ENCODE results near the gene DFFB. TPM values are rescaled to one million over a fixed set of nuclear protein-coding genes. Genes with fewer than 3 reads are reported as not detected.

DFFB gene
- total and polyA plus RNA-seq, 2 of the 4 experiments (the other 2 are of a cell fraction) = 6.5 to 7.3 TPM

DNA sequence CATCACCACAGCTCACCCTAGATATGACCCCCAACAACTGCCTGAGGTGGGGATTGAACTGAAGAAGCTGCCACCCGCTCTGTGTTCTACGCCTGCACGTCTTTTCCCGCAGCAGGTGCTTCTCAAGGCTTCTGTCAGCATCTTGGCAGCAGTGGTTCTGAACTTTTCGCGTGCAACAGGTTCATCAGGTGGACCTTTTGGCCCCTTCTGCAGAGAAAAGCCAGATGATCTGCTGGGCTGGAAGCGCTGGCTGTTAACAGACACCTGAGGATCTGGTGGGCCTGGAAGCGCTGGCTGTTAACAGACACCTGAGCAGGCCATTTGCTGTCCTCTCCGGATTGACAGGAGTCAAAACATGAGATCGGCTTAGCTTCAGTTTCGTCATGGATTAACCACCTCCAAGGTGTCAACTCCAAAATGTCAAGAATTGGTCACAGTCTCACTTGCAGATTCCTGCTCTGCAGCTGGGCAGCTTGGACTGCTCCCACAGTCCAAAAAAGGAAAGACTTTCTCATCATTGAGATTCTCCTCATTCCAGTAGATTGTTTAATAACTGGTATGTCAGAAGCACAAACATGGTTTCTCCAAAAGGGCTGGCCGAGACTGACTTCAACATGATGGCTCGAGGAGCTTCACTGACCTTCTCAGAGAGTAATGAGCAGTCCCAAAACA, 38.1 kb downstream of the DFFB start (continued):
- no peak for TF ChIP-seq MAZ (IDR thresholded peaks at IDR 0.05; ENCODE audit: borderline replicate concordance, low read depth, low read length)

DNA sequence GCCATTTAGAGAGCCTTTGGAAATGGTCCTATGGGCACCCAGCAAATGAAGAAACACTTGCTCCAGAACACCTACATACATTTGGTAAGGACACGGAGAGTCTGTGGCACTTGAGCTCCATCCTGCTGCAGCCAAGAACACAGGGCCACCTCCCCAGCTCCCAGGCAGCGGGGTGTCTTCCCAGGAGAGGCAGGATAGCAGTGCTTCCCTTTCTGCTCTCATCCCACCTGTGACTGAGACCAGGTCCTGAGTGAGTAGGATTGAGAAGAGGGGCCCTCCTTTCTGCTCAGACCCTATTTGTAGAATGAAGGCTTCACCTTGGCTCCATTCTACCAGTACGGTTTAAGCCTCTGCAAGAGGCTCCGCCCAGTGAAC, 38.7 kb downstream of the DFFB start:
- Histone ChIP-seq H3K14ac (replicated peaks; ENCODE audit: low read depth, low read length) (peak overlapping the region; percentile 19; the same call in 1 of the 2 replicates), H3K27me3 (ENCODE audit: control insufficient read depth, insufficient read depth, low read length) (no peaks in the 10 kb centered on the region), H3K4ac (ENCODE audit: low read depth, low read length) (peak overlapping the region; percentile 66), H3K79me1 (ENCODE audit: low read depth in 1 of 2, low read length in 2 of 2) (peaks cover 10 to 40% of the 10 kb centered on the region in 2 experiments), H4K8ac (ENCODE audit: low read depth in 2 of 2, low read length in 2 of 2) (peak overlapping the region; percentile 44 to 49; a peak in 3 of 4 replicates), H3K23ac (ENCODE audit: low read depth, low read length) (peak overlapping the region; percentile 41; the same call in 1 of the 2 replicates), H3K56ac (ENCODE audit: extremely low read depth, insufficient read depth, low read length) (peak overlapping the region; percentile 22; the same call in 1 of the 2 replicates), H3K9me3 (ENCODE audit: control insufficient read depth, insufficient read depth, low read length) (no peaks in the 10 kb centered on the region), H3K4me1 (ENCODE audit: control insufficient read depth, insufficient read depth, low read length) (peaks cover 14% of the 10 kb centered on the region), H2BK20ac (ENCODE audit: low read depth, low read length) (peak overlapping the region; percentile 39; the same call in 1 of the 2 replicates), H2BK120ac (ENCODE audit: low read depth, low read length) (peak overlapping the region; percentile 62), H2AK5ac (ENCODE audit: low read depth, low read length) (peak overlapping the region; percentile 68), H2BK15ac (ENCODE audit: low read depth, low read length) (no peak overlapping the region), H2BK5ac (ENCODE audit: low read depth, low read length, poor library complexity, severe bottlenecking) (peak overlapping the region; percentile 40), H4K20me1 (ENCODE audit: insufficient read depth, low read length) (peaks cover 22% of the 10 kb centered on the region), H4K5ac (ENCODE audit: low read depth, low read length) (peak overlapping the region; percentile 80), H3K9ac (ENCODE audit: low read depth, low read length) (peak overlapping the region; percentile 11; the same call in 1 of the 2 replicates), H3K27ac (ENCODE audit: insufficient read depth, low read length) (peak overlapping the region; percentile 41), H2AK9ac (replicated peaks; ENCODE audit: low read depth, low read length, poor library complexity) (peak overlapping the region; percentile 22), H4K91ac (ENCODE audit: insufficient read depth, low read depth, low read length) (peak overlapping the region; percentile 78), H3K4me3 (ENCODE audit: insufficient read depth, low read depth, low read length) (no peak overlapping the region), H2AFZ (replicated peaks; ENCODE audit: low read length, poor library complexity) (no peak overlapping the region), H3K36me3 (ENCODE audit: control insufficient read depth, insufficient read depth, low read length) (peaks cover 11% of the 10 kb centered on the region), H3K4me2 (ENCODE audit: low read depth, low read length) (peak overlapping the region; percentile 50), H3K18ac (ENCODE audit: low read depth, low read length) (peak overlapping the region; percentile 66), H3K9me1 (ENCODE audit: insufficient read depth, low read length) (peaks cover 9% of the 10 kb centered on the region; the same call in 1 of the 2 replicates)
- DNase-seq (no peak), ATAC-seq (ENCODE audit: low read depth) (no peak)
- in situ Hi-C loops (cut with MboI; ENCODE audit: low sequenced_read_pairs) (no loop called here), intact Hi-C loops (cut with micrococcal nuclease) (no loop called here), dilution Hi-C loops (cut with HindIII; ENCODE audit: low sequenced_read_pairs, unreplicated experiment) (no loop called here)
- ChIA-PET CTCF (interaction anchor here (1.0 kb wide), 1 partner anchor 12 kb away, joined by 3 read pairs; no protein-coding TSS in a partner anchor), POLR2A (ENCODE audit: unreplicated experiment) (no interaction called here)
- BruUV-seq (replicated peaks) = no TSS peak
- no CpG with 5 or more reads among the region's 4 CpGs for WGBS, 2 experiments (ENCODE audit: extremely low coverage in 2 of 2, insufficient read length in 1 of 2)
- TF ChIP-seq NFE2L2 (IDR thresholded peaks at IDR 0.05; ENCODE audit: low read depth, low read length) (no peak), POLR2A (IDR thresholded peaks at IDR 0.05; ENCODE audit: low read depth, low read length) (no peak), MXI1 (IDR thresholded peaks at IDR 0.05; ENCODE audit: borderline replicate concordance, low read depth, low read length) (no peak), CHD1 (IDR thresholded peaks at IDR 0.05; ENCODE audit: low read depth, low read length) (no peak), MAFK (IDR thresholded peaks at IDR 0.05; ENCODE audit: low read depth, low read length) (no peak), RCOR1 (IDR thresholded peaks at IDR 0.05; ENCODE audit: insufficient replicate concordance, low read length) (no peak), SMC3 (IDR thresholded peaks at IDR 0.05; ENCODE audit: low read depth, low read length) (no peak)
- TF ChIP-seq, protein P1, sequence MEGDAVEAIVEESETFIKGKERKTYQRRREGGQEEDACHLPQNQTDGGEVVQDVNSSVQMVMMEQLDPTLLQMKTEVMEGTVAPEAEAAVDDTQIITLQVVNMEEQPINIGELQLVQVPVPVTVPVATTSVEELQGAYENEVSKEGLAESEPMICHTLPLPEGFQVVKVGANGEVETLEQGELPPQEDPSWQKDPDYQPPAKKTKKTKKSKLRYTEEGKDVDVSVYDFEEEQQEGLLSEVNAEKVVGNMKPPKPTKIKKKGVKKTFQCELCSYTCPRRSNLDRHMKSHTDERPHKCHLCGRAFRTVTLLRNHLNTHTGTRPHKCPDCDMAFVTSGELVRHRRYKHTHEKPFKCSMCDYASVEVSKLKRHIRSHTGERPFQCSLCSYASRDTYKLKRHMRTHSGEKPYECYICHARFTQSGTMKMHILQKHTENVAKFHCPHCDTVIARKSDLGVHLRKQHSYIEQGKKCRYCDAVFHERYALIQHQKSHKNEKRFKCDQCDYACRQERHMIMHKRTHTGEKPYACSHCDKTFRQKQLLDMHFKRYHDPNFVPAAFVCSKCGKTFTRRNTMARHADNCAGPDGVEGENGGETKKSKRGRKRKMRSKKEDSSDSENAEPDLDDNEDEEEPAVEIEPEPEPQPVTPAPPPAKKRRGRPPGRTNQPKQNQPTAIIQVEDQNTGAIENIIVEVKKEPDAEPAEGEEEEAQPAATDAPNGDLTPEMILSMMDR (conservative IDR thresholded peaks at IDR 0.05; ENCODE audit: low read depth, low read length) = no peak
